Retinal pigment epithelial cell (primary cell): ENCODE results near the gene SBF1.
"Not testable (repeated sequence)": the region's sequence is repeated elsewhere in the genome, so short reads cannot be mapped to it uniquely, and the experiment has no call there.

Experiments
- DNase-seq: peaks from one replicate; pipeline ENCODE4 v3.0.0-alpha.2; 2010; ENCODE audit warnings: low read depth
- H3K4me3 ChIP-seq: 2 replicates; pipeline ENCODE4 v1.5.1; 2011; ENCODE audit warnings: mild to moderate bottlenecking, low read length, control low read depth, moderate library complexity
- TF ChIP-seq, protein P1 (sequence below): conservative IDR thresholded peaks from 2 replicates; pipeline ENCODE4 v1.5.1; 2011; ENCODE audit warnings: low read depth, low read length, control low read depth, inconsistent platforms

Gene SBF1

DNA sequence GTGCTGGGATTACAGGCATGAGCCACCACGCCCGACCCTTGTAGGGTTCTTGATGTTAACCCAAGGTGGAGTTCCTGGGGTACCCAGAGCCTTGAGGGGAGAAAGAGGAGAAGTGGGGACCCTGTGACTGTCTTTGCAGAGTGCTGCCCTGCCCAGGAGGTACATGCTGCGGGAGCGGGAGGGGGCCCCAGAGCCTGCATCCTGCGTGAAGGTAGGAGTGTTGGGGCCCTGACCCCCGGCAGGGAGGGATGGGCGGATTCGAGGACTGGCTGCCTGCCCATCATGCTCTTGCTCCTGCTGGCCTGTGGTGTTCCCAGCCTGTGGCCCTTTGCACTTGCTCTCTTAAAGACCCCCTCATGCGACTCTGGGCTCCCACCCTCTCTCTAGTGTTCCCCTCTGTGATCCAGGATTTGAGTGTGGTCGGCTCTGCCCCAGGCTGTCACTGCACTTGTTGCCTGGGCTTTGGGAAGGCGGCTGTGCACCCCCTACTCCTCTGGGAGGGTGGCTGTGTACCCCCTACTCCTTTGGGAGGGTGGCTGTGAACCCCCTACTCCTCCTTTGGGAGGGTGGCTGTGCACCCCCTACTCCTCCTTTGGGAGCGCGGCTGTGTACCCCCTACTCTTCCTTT lies 46.1 kb upstream of the SBF1 start:
- no peak for DNase-seq
- no peak overlapping the region for H3K4me3 ChIP-seq
- TF ChIP-seq, protein P1, sequence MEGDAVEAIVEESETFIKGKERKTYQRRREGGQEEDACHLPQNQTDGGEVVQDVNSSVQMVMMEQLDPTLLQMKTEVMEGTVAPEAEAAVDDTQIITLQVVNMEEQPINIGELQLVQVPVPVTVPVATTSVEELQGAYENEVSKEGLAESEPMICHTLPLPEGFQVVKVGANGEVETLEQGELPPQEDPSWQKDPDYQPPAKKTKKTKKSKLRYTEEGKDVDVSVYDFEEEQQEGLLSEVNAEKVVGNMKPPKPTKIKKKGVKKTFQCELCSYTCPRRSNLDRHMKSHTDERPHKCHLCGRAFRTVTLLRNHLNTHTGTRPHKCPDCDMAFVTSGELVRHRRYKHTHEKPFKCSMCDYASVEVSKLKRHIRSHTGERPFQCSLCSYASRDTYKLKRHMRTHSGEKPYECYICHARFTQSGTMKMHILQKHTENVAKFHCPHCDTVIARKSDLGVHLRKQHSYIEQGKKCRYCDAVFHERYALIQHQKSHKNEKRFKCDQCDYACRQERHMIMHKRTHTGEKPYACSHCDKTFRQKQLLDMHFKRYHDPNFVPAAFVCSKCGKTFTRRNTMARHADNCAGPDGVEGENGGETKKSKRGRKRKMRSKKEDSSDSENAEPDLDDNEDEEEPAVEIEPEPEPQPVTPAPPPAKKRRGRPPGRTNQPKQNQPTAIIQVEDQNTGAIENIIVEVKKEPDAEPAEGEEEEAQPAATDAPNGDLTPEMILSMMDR: no peak

DNA sequence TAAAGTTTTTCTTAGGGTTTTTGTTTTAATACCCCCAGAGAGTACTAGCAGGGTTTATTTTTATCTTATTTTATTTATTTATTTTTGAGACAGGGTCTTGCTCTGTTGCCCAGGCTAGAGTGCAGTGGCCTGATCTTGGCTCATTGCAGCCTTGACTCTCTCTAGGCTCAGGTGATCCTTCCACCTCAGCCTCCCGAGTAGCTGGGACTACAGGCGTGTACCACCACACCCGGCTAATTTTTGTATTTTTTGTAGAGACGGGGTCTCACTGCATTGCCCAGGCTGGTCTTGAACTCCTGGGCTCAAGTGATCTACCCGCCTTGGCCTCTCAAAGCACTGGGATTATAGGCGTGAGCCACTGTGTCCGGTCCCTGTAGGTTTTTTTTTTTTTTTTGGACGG lies 45.3 kb upstream of the SBF1 start:
- not testable (repeated sequence) for DNase-seq, H3K4me3 ChIP-seq

DNA sequence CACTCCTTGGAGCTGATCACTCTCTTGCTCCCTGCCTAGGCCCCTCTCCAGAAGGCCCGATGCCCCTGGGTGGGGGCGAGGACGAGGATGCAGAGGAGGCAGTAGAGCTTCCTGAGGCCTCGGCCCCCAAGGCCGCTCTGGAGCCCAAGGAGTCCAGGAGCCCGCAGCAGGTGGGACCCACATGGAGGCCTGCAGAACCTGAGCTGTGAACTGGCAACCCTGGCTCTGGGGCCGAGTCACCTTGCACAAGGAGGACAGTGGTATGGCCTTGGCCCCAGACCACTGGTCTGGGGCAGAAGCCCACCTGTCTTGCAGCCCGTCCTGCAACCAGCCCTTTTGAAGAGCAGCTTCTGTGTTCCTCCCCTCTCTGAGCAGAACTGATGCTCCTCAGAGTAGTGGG lies 44.3 kb upstream of the SBF1 start:
- DNase-seq: no peak
- no peak overlapping the region for H3K4me3 ChIP-seq
- TF ChIP-seq, protein P1: no peak

DNA sequence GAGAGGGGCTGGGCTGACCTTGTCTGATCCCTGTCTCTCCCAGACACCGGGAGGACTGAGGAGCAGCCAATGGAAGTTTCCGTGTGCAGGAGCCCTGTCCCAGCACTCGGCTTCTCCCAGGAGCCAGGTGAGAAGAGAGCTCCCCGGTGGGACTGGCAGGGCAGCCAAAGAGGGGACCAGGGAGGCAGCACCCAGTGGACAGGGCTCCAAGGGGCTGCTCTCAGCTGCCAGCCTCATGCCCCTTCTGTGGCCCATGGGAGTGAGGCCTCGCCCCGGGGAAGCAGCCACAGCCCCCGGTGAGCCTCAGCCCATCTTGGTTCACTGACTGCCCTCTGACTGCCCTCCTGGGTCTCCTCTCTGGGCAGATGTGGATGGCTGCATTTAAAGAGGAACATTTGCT lies 43.8 kb upstream of the SBF1 start:
- H3K4me3 ChIP-seq: no peak overlapping the region
- no peak for DNase-seq
- TF ChIP-seq, protein P1: no peak

DNA sequence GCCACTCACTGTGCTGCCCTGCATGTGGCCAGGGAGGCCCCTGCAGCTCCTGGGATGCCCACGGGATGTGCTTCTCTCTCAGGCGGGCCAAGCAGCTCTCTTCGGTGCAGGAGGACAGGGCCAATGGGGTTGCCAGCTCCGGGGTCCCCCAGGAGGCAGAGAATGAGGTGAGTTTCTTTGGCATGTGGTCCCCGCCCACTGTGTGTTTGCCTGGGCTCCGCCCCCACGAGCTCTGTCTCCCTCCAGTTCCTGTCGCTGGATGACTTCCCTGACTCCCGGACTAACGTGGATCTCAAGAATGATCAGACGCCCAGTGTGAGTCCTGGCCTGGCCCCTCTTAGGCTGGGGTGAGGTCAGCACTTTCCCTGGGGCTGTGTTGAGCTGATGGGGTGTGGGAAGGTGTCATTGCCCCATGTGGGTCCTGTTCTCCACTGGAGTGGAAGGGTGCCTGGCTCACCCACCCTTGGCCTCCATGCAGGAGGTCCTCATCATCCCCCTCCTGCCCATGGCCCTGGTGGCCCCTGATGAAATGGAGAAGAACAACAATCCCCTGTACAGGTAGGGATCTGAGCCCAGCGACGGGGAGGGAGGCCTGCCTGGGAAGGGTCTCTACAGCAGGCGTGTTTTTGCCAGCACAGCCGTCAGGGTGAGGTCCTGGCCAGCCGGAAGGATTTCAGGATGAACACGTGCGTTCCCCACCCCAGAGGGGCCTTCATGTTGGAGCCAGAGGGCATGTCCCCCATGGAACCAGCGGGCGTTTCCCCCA lies 42.8 kb upstream of the SBF1 start:
- DNase-seq: no peak
- TF ChIP-seq, protein P1: no peak
- no peak overlapping the region for H3K4me3 ChIP-seq

DNA sequence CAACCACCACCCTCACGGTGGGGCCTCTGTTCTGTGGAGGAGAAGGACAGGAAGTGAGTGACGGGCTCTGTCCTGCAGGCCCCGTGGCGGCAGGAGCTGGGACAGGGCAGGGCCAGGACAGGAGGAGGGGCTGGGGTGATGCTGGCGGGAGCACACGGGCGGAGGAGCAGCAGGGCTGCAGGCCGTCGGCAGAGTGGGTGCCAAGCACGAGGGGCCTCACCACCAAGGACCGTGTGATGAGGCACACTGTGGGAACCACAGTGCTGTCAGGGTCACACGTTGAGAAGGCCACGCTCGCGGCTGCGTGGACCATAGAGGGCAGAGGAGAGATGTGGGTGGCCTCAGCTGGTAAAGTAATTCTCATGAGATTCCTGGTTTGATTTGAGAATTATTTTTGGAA lies 42.1 kb upstream of the SBF1 start:
- TF ChIP-seq, protein P1: no peak
- DNase-seq: no peak

DNA sequence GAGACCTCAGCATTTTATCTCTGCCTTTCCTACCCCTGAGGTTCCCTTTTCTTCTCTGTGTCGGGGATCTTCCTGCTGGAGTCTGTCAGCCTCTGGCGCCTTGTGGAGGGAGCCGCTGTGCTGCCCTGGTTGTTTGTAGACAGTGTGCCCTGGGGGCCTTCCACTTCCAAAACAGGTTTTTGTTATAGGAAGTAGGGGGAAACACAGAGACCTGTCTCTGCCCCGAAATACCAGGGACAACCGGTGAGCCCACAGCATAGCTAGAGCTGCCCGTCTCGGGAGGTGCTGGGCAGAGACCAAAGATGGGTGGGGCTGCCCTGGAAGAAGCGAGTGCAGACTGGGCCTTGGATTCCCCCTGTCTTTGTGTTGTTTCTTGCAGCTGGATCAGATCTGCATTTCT lies 41.2 kb upstream of the SBF1 start:
- no peak for DNase-seq
- TF ChIP-seq, protein P1: no peak
- no peak overlapping the region for H3K4me3 ChIP-seq

More for the DNA sequence above, 42.1 kb upstream of the SBF1 start:
- no peak overlapping the region for H3K4me3 ChIP-seq
